Suprapubic skin (tissue), 3 donors: ENCODE data around the gene ETFA.

ENCODE experiments used
- EP300 ChIP-seq: sonication (generic); formaldehyde crosslinking; IDR thresholded peaks from one replicate; pipeline ENCODE4 v1.6.1; 2017; ENCODE audit warnings: antibody characterized with exemption
- POLR2A ChIP-seq, 2 donors: fragments of 450-650 bp; IDR thresholded peaks; one replicate each; pipeline ENCODE4 v1.6.1; 2017; ENCODE audit warnings: antibody characterized with exemption in 2 of 2, mild to moderate bottlenecking in 2 of 2, moderate library complexity in 2 of 2
- TF ChIP-seq, protein P1 (sequence below), 2 donors: fragments of 200-600 bp in 1 of 2; fragments of 450-650 bp in 1 of 2; sonication (generic) in 1 of 2; IDR thresholded peaks; one replicate each; pipeline ENCODE4 v1.5.1; 2016 to 2019; ENCODE audit warnings: antibody characterized with exemption in 2 of 2, mild to moderate bottlenecking in 1 of 2, moderate library complexity in 1 of 2

DNA sequence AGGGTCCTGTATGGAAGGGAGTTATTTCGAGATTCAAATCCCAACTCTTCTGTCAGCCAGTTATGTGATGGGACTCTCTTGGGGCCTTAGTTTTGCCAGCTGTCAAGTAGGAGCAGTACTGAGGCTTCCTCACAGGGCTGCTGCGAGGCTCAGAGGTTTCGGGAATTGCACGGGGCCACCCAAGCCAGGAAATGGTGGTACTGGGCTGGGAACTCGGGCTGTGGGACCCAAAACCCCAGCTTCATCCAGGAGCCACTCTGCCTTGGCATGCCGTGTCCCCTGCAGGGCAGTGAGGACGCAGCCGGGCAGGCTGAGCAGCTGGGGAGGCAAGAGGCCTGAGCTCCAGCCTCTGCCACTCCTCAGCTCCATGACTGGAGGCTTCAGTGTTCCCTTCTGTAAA lies 118.6 kb downstream of the ETFA start:
- TF ChIP-seq, protein P1, sequence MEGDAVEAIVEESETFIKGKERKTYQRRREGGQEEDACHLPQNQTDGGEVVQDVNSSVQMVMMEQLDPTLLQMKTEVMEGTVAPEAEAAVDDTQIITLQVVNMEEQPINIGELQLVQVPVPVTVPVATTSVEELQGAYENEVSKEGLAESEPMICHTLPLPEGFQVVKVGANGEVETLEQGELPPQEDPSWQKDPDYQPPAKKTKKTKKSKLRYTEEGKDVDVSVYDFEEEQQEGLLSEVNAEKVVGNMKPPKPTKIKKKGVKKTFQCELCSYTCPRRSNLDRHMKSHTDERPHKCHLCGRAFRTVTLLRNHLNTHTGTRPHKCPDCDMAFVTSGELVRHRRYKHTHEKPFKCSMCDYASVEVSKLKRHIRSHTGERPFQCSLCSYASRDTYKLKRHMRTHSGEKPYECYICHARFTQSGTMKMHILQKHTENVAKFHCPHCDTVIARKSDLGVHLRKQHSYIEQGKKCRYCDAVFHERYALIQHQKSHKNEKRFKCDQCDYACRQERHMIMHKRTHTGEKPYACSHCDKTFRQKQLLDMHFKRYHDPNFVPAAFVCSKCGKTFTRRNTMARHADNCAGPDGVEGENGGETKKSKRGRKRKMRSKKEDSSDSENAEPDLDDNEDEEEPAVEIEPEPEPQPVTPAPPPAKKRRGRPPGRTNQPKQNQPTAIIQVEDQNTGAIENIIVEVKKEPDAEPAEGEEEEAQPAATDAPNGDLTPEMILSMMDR (IDR thresholded peaks at IDR 0.05), result no peak
- TF ChIP-seq EP300 (no peak), POLR2A (IDR thresholded peaks at IDR 0.05) (no peak)
